ENCODE measurements around the gene RFC2. TPM values are rescaled to one million over a fixed set of nuclear protein-coding genes. Genes with fewer than 3 reads are reported as not detected.

Gene RFC2
- total RNA-seq, 1 experiment from 2014 or later, result 75.6 TPM

DNA sequence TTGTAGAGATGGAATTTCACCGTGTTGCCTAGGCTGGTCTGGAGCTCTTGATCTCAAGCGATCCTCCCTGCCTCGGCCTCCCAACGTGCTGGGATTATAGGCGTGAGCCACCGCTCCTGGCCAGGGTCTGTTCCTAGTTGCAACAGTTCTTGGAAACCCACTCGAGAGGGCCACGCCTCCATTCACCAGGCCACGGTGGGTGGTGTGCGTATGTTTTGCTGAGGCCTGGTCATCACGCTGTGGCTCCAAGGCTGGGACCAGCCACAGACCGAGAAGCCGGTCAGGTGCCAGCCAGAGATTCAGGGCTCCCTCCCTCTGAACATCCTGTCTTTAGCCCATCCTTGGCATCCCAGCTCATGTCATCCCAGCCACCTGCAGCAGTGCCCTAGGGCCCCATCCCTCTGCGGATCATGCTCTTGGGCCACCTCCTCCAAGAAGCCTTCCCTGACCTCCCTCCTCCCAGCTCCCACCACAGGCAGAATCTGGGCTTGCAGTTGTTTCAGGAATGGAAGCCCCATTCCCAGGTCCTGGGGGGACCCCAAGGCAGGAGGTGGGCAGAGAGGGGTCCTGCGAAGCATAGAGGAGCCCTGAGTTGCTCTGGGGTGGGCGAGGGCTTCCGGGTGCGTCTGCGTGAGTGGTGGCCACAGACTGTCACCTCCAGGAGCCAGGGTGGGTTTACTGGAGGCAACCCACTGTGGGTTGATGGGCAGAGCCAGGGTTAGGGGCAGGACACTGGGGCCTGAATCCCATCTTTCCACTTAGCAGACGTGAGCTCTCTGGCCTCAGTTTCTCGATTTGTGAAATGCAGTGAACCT is 39.2 kb downstream of the RFC2 start (continued):
- no peak for TF ChIP-seq CTCF (IDR thresholded peaks at IDR 0.05 in 2 of 3, conservative IDR thresholded peaks at IDR 0.05 in 1 of 3; ENCODE audit: borderline replicate concordance in 1 of 3, insufficient read depth in 1 of 3, low read depth in 2 of 3, low read length in 2 of 3)
- no peak for TF ChIP-seq FOSL1 (IDR thresholded peaks at IDR 0.05; ENCODE audit: low read depth)
- no peak for TF ChIP-seq POLR2A (IDR thresholded peaks at IDR 0.05; ENCODE audit: borderline replicate concordance, extremely low read depth, insufficient read depth, insufficient read length)
- TF ChIP-seq SP1 (IDR thresholded peaks at IDR 0.05; ENCODE audit: low read depth), result no peak
- no peak for TF ChIP-seq RAD21 (IDR thresholded peaks at IDR 0.05; ENCODE audit: low read depth)
- TF ChIP-seq EGR1 (IDR thresholded peaks at IDR 0.05; ENCODE audit: low read depth), result no peak

- CTCF ChIA-PET, result interaction anchor here (1.0 to 1.4 kb wide), 2 partner anchors 10 to 188 kb away, joined by 3 read pairs; no protein-coding TSS in a partner anchor
- POLR2A ChIA-PET, result no interaction called here
- H3K4me1 ChIP-seq (ENCODE audit: control insufficient read depth in 1 of 2, insufficient read depth in 2 of 2, low read length in 2 of 2), result peaks cover 19 to 33% of the 10 kb centered on the region in 2 experiments
- no peaks in the 10 kb centered on the region for H4K20me1 ChIP-seq (ENCODE audit: insufficient read depth)
- no peaks in the 10 kb centered on the region for H3K36me3 ChIP-seq (ENCODE audit: control insufficient read depth in 1 of 2, insufficient read depth in 2 of 2, low read length in 2 of 2)
- H3K9ac ChIP-seq (ENCODE audit: low read length), result no peak overlapping the region
- H3K27me3 ChIP-seq (ENCODE audit: insufficient read depth, low read length), result no peaks in the 10 kb centered on the region
- no peak overlapping the region for H3K4me3 ChIP-seq (replicated peaks in 1 of 2; ENCODE audit: low read depth in 1 of 2, low read length in 2 of 2)
- no peaks in the 10 kb centered on the region for H3K79me2 ChIP-seq (ENCODE audit: insufficient read depth, low read length)
- no TSS peak for BruUV-seq (replicated peaks)
- ATAC-seq (no peak), DNase-seq (ENCODE audit: low read depth, low spot score) (no peak)
- no peaks in the 10 kb centered on the region for H3K9me2 ChIP-seq (ENCODE audit: insufficient read depth)
- no peak overlapping the region for H3K4me2 ChIP-seq (ENCODE audit: low read length)
- no peak overlapping the region for H2AFZ ChIP-seq (ENCODE audit: low read depth, low read length, poor library complexity, severe bottlenecking)
- RAD21 ChIA-PET (ENCODE audit: low non-redundant PET in 1 of 2, low total read pairs in 2 of 2, uncharacterized antibody in 2 of 2, unreplicated experiment in 2 of 2), result no interaction called here
- H3K27ac ChIP-seq (ENCODE audit: low read depth, low read length), result no peak overlapping the region
- intact Hi-C loops (cut with micrococcal nuclease), result no loop called here
- H3K9me3 ChIP-seq (ENCODE audit: control insufficient read depth in 1 of 2, insufficient read depth in 1 of 2, low read depth in 1 of 2, low read length in 2 of 2), result no peaks in the 10 kb centered on the region
- no peak for TF ChIP-seq ZBTB33 (IDR thresholded peaks at IDR 0.05; ENCODE audit: extremely low read depth, insufficient replicate concordance, low read length)
- TF ChIP-seq JUND (IDR thresholded peaks at IDR 0.05), result no peak
- TF ChIP-seq CEBPB (IDR thresholded peaks at IDR 0.05; ENCODE audit: low read depth), result no peak
- TF ChIP-seq EZH2phosphoT487 (IDR thresholded peaks at IDR 0.05; ENCODE audit: borderline replicate concordance), result no peak
- TF ChIP-seq, protein P1, sequence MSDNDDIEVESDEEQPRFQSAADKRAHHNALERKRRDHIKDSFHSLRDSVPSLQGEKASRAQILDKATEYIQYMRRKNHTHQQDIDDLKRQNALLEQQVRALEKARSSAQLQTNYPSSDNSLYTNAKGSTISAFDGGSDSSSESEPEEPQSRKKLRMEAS (IDR thresholded peaks at IDR 0.05), result no peak
- TF ChIP-seq TCF7L2 (IDR thresholded peaks at IDR 0.05; ENCODE audit: borderline replicate concordance, extremely low read depth, insufficient read depth, insufficient read length), result no peak
- TF ChIP-seq REST (IDR thresholded peaks at IDR 0.05; ENCODE audit: low read depth), result no peak
- no peak for TF ChIP-seq EGR1 (IDR thresholded peaks at IDR 0.05; ENCODE audit: low read depth)
- TF ChIP-seq FOSL1 (IDR thresholded peaks at IDR 0.05; ENCODE audit: low read depth), result no peak
- TF ChIP-seq CBX3 (IDR thresholded peaks at IDR 0.05; ENCODE audit: low read depth), result no peak
- TF ChIP-seq SP1 (IDR thresholded peaks at IDR 0.05; ENCODE audit: low read depth), result no peak
- TF ChIP-seq SIN3A (IDR thresholded peaks at IDR 0.05; ENCODE audit: low read depth), result no peak
- TF ChIP-seq POLR2A (IDR thresholded peaks at IDR 0.05; ENCODE audit: borderline replicate concordance, extremely low read depth, insufficient read depth, insufficient read length), result no peak
- TF ChIP-seq ELF1 (IDR thresholded peaks at IDR 0.05; ENCODE audit: borderline replicate concordance, low read depth), result no peak
- TF ChIP-seq ZFX (IDR thresholded peaks at IDR 0.05), result no peak
- no peak for TF ChIP-seq EZH2 (IDR thresholded peaks at IDR 0.05)
Observed at GRCh38 chr7:74212661-74213060, 41.5 kb downstream of the RFC2 start.
